Tibial nerve (tissue), 4 donors: Measurements from ENCODE around the gene GALNT5. TPM values are rescaled to one million over a fixed set of nuclear protein-coding genes. Genes with fewer than 3 reads are reported as not detected.

ENCODE experiments used
- DNase-seq, 2 donors: peaks; one replicate each; pipeline ENCODE4 v3.0.0-alpha.2; 2019; ENCODE audit warnings: low spot score in 2 of 2
- H3K27ac ChIP-seq, 4 donors: fragments of 200-600 bp; sonication (generic) in 3 of 4; one replicate each; pipeline ENCODE4 v1.5.1; 2017 to 2019; ENCODE audit warnings: mild to moderate bottlenecking in 1 of 4
- H3K27me3 ChIP-seq, 2 donors: fragments of 200-600 bp; sonication (generic) in 1 of 2; one replicate each; pipeline versions ENCODE4 v1.5.1 to v1.6.0; 2017 to 2019
- H3K36me3 ChIP-seq, 3 donors: fragments of 200-600 bp; sonication (generic); one replicate each; pipeline ENCODE4 v1.5.1; 2018 to 2019
- H3K4me1 ChIP-seq, 4 donors: fragments of 200-600 bp; sonication (generic) in 3 of 4; one replicate each; pipeline ENCODE4 v1.5.1; 2017 to 2019
- H3K4me3 ChIP-seq, 4 donors: fragments of 200-600 bp; sonication (generic) in 3 of 4; one replicate each; pipeline ENCODE4 v1.5.1; 2017 to 2019; ENCODE audit warnings: mild to moderate bottlenecking in 1 of 4, moderate library complexity in 1 of 4
- H3K9me3 ChIP-seq, 4 donors: fragments of 200-600 bp; sonication (generic) in 3 of 4; one replicate each; pipeline ENCODE4 v1.5.1; 2017 to 2019
- EP300 ChIP-seq, 2 donors: sonication (generic); formaldehyde crosslinking; IDR thresholded peaks; one replicate each; pipeline ENCODE4 v1.6.1; 2017; ENCODE audit warnings: antibody characterized with exemption in 2 of 2, mild to moderate bottlenecking in 1 of 2
- POLR2A ChIP-seq, 2 donors: fragments of 450-650 bp; IDR thresholded peaks; one replicate each; pipeline ENCODE4 v1.6.1; 2017; ENCODE audit warnings: antibody characterized with exemption in 2 of 2, mild to moderate bottlenecking in 2 of 2, moderate library complexity in 2 of 2
- WGBS, 2 donors: methylation state at CpG; one replicate each; pipeline ENCODE4 v1.1.5; 2018; 5-methylcytosine and 5-hydroxymethylcytosine counted together
- total RNA-seq, 4 donors: library from RNA; depleted of rRNA; stranded (reverse); fragments of >200 nt; gene quantifications; one replicate each; pipeline ENCODE4 v1.1.0, GENCODE V29; 2016
- TF ChIP-seq, protein P1 (sequence below), 5 experiments: fragments of 200-600 bp in 3 of 5; fragments of 450-650 bp in 2 of 5; sonication (generic) in 3 of 5; IDR thresholded peaks; one replicate each; pipeline ENCODE4 v1.5.1; 2016 to 2019; ENCODE audit warnings: antibody characterized with exemption in 5 of 5, mild to moderate bottlenecking in 3 of 5, moderate library complexity in 2 of 5

GALNT5 gene
- total RNA-seq, 4 donors from 2014 or later = 0.42 to 0.98 (median 0.87) TPM; not detected in 1

DNA sequence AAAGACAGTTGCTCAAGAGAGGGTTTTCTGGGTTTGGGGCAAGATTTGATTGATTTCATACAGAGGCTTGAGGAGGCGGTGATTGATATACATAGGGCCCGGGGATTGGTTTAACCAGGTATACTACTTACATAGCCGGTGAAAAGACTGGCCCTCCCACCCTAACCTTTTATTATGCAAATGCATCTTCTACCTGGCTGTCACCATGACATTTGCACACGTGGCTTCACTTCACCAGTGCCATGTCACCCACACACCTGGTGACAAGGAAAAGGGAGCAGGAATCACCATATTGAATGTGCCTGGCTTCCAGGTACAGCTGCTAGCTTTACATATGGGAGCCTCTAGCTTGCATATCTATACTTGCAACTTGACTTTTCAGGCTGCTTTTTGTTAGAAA lies 58.4 kb downstream of the GALNT5 start:
- Histone ChIP-seq H3K27ac (no peak overlapping the region), H3K4me1 (no peaks in the 10 kb centered on the region), H3K9me3 (no peaks in the 10 kb centered on the region), H3K4me3 (no peak overlapping the region), H3K36me3 (no peaks in the 10 kb centered on the region), H3K27me3 (no peaks in the 10 kb centered on the region)
- 75 to 85% methylated on average over 4 of the region's 4 CpGs for WGBS, 2 donors
- no peak for DNase-seq
- TF ChIP-seq, protein P1, sequence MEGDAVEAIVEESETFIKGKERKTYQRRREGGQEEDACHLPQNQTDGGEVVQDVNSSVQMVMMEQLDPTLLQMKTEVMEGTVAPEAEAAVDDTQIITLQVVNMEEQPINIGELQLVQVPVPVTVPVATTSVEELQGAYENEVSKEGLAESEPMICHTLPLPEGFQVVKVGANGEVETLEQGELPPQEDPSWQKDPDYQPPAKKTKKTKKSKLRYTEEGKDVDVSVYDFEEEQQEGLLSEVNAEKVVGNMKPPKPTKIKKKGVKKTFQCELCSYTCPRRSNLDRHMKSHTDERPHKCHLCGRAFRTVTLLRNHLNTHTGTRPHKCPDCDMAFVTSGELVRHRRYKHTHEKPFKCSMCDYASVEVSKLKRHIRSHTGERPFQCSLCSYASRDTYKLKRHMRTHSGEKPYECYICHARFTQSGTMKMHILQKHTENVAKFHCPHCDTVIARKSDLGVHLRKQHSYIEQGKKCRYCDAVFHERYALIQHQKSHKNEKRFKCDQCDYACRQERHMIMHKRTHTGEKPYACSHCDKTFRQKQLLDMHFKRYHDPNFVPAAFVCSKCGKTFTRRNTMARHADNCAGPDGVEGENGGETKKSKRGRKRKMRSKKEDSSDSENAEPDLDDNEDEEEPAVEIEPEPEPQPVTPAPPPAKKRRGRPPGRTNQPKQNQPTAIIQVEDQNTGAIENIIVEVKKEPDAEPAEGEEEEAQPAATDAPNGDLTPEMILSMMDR (IDR thresholded peaks at IDR 0.05) = no peak
- TF ChIP-seq EP300 (IDR thresholded peaks at IDR 0.05) = no peak
- TF ChIP-seq POLR2A (IDR thresholded peaks at IDR 0.05) = no peak

DNA sequence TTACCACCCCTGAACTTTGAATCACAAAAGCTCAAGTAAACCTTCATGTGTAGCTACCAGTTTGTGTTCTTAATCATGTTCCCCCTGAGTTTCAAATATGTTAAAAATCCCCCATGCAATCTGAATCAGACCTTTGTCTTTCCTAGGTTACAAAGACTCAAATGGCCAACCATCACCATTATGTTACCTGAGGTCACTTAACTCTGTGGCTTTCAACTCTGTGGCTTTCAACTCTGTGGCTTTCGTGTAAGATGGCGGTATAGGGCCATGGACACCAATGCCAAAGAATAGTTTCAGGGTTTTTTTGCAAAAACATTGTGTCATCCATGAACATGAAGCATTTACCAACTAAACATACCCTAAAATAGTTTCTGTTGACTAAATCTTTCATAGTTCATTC lies 61.4 kb downstream of the GALNT5 start:
- no peak for DNase-seq
- no peak overlapping the region for H3K4me3 ChIP-seq
- TF ChIP-seq EP300 (IDR thresholded peaks at IDR 0.05) (no peak), POLR2A (IDR thresholded peaks at IDR 0.05) (no peak)
- TF ChIP-seq, protein P1 (IDR thresholded peaks at IDR 0.05) = no peak
- no peak overlapping the region for H3K27ac ChIP-seq
- no peaks in the 10 kb centered on the region for H3K36me3 ChIP-seq
- WGBS, 2 donors = 92 to 96% methylated on average over 2 of the region's 2 CpGs
- H3K4me1 ChIP-seq = no peaks in the 10 kb centered on the region
- no peaks in the 10 kb centered on the region for H3K27me3 ChIP-seq
- H3K9me3 ChIP-seq = no peaks in the 10 kb centered on the region

DNA sequence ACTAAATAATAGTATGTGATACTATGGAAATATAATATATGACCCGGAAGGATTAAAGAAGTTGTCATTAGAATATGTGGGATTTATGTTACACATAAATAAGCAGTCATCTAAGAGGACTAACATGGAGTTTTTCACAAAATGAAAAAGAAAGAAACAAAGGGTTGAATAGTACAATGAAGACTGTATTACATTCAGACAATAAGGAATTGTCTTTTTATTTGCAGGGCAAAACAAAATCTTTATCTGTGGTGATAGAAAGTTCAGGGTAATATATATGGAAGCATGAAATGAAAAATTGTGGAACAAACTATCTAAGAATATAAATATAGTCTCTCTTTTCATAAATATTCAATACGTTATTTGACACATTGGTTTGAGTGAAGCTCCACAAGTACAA lies 62.3 kb downstream of the GALNT5 start:
- no peak for DNase-seq
- H3K4me1 ChIP-seq = no peaks in the 10 kb centered on the region
- H3K9me3 ChIP-seq = no peaks in the 10 kb centered on the region
- WGBS, 2 donors = 63 to 64% methylated on average over 2 of the region's 2 CpGs
- TF ChIP-seq, protein P1 (IDR thresholded peaks at IDR 0.05) = no peak
- TF ChIP-seq POLR2A (IDR thresholded peaks at IDR 0.05) (no peak), EP300 (IDR thresholded peaks at IDR 0.05) (no peak)
- H3K36me3 ChIP-seq = no peaks in the 10 kb centered on the region
- H3K27ac ChIP-seq = no peak overlapping the region
- no peaks in the 10 kb centered on the region for H3K27me3 ChIP-seq
- H3K4me3 ChIP-seq = no peak overlapping the region

DNA sequence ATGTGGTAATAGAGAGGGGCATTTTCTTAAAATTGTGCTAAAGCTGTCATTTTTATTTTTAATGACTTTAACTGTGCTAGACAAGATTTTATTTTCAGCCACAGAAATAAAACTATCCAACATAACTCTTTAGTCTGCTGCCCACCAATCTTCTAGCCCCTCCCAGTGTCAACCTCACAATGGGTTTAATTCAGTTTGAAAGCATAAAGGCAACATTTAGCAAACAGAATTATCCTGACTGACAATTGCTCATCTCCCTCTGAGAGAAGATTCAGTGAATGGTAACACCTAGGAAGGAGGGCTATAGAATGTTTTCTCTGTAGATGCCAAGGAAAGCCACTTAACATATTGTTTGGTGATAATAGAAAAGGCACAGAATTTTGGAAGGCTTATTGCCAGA lies 62.9 kb downstream of the GALNT5 start:
- DNase-seq = no peak
- no peak for TF ChIP-seq POLR2A (IDR thresholded peaks at IDR 0.05)
- TF ChIP-seq EP300 (IDR thresholded peaks at IDR 0.05) = no peak
- TF ChIP-seq, protein P1 (IDR thresholded peaks at IDR 0.05) = no peak
- no peaks in the 10 kb centered on the region for H3K4me1 ChIP-seq
- H3K9me3 ChIP-seq = no peaks in the 10 kb centered on the region
- H3K27ac ChIP-seq = no peak overlapping the region
- no peak overlapping the region for H3K4me3 ChIP-seq
- H3K36me3 ChIP-seq = no peaks in the 10 kb centered on the region
- H3K27me3 ChIP-seq = no peaks in the 10 kb centered on the region

DNA sequence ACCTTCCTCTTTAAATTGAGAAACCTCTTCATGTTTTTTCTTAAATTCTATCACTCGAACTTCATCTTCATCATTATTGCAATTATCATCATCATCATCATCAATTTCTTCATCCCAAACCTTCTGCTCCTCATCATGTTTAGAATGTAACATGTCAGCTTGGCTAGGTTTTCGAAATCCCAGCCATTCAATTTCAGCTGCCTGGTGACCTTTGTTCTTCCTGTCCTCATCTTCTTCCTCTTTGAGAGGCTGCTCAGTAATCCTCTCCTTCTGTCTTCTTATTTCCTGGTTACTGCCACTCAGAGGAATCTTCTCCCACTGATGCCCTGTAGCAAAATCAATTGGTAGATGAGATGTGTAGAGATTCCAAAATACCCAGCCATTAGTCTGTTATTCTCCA lies 64.0 kb downstream of the GALNT5 start:
- WGBS, 2 donors = 80 to 87% methylated on average over 2 of the region's 2 CpGs
- H3K9me3 ChIP-seq = no peaks in the 10 kb centered on the region
- no peak for TF ChIP-seq POLR2A (IDR thresholded peaks at IDR 0.05)
- no peak for TF ChIP-seq EP300 (IDR thresholded peaks at IDR 0.05)
- TF ChIP-seq, protein P1 (IDR thresholded peaks at IDR 0.05) = no peak
- no peak overlapping the region for H3K4me3 ChIP-seq
- H3K27me3 ChIP-seq = no peaks in the 10 kb centered on the region
- no peak for DNase-seq
- H3K4me1 ChIP-seq = no peaks in the 10 kb centered on the region
- H3K27ac ChIP-seq = no peak overlapping the region
- H3K36me3 ChIP-seq = no peaks in the 10 kb centered on the region
